Sigmoid colon (tissue), 7 donors: ENCODE data around the gene EPB41L1. TPM values are rescaled to one million over a fixed set of nuclear protein-coding genes. Genes with fewer than 3 reads are reported as not detected.

ENCODE experiments used
- DNase-seq: peaks from one replicate; pipeline ENCODE4 v3.0.0-alpha.2; 2019
- H3K27ac ChIP-seq, 4 donors: fragments of 200-600 bp; sonication (generic); one replicate each; pipeline ENCODE4 v1.5.1; 2016 to 2019; ENCODE audit warnings: mild to moderate bottlenecking in 1 of 4
- H3K27me3 ChIP-seq, 3 donors: fragments of 200-600 bp; sonication (generic); one replicate each; pipeline ENCODE4 v1.5.1; 2019; ENCODE audit warnings: mild to moderate bottlenecking in 1 of 3
- H3K36me3 ChIP-seq, 4 donors: fragments of 200-600 bp; sonication (generic); one replicate each; pipeline ENCODE4 v1.5.1; 2016 to 2019
- H3K4me1 ChIP-seq, 4 donors: fragments of 200-600 bp; sonication (generic); one replicate each; pipeline ENCODE4 v1.5.1; 2017 to 2019
- H3K4me3 ChIP-seq, 4 donors: fragments of 200-600 bp; sonication (generic); one replicate each; pipeline ENCODE4 v1.5.1; 2017 to 2019; ENCODE audit warnings: mild to moderate bottlenecking in 2 of 4, moderate library complexity in 1 of 4
- H3K9me3 ChIP-seq, 4 donors: fragments of 200-600 bp in 3 of 4; sonication (generic) in 3 of 4; one replicate each; pipeline versions ENCODE4 v1.5.1 to v1.6.1; 2013 to 2019
- EP300 ChIP-seq, 4 donors: sonication (generic); formaldehyde crosslinking; IDR thresholded peaks; one replicate each; pipeline ENCODE4 v1.6.1; 2017; ENCODE audit warnings: antibody characterized with exemption in 4 of 4
- POLR2A ChIP-seq, 2 donors: fragments of 450-650 bp; IDR thresholded peaks; one replicate each; pipeline ENCODE4 v1.6.1; 2016; ENCODE audit warnings: antibody characterized with exemption in 2 of 2, mild to moderate bottlenecking in 2 of 2, moderate library complexity in 2 of 2
- POLR2AphosphoS5 ChIP-seq, 4 donors: sonication (generic); formaldehyde crosslinking; IDR thresholded peaks; one replicate each; pipeline ENCODE4 v1.6.1; 2017; ENCODE audit warnings: antibody characterized with exemption in 4 of 4
- WGBS, 2 donors: extraction: QIAGEN DNeasy Blood & Tissue Kit; methylation state at CpG; one replicate each; pipeline ENCODE4 v1.1.7; 2013; 5-methylcytosine and 5-hydroxymethylcytosine counted together
- intact Hi-C: fragments of 100-400 bp; cut with DNase I; formaldehyde crosslinking; loops from one replicate; pipeline ENCODE4 v1.15.1; 2023
- polyA plus RNA-seq, 3 donors: library from polyadenylated mRNA; stranded (reverse); fragments of 200-250 nt; gene quantifications; one replicate each; pipeline ENCODE4 v1.2.3, GENCODE V29; 2013
- total RNA-seq, 4 donors: library from RNA; depleted of rRNA; stranded (reverse); fragments of >200 nt; gene quantifications; one replicate each; pipeline ENCODE4 v1.1.0, GENCODE V29; 2016
- TF ChIP-seq, protein P1 (sequence below), 4 experiments: fragments of 450-650 bp in 3 of 4; fragments of 200-600 bp in 1 of 4; IDR thresholded peaks; one replicate each; pipeline ENCODE4 v1.5.1; 2016 to 2019; ENCODE audit warnings: antibody characterized with exemption in 4 of 4, mild to moderate bottlenecking in 3 of 4, moderate library complexity in 2 of 4
- donor health status: healthy with polysubstance abuse.
- donor health status: Bipolar disorder and iron deficiency.
- donor health status: healthy.

The EPB41L1 gene
- total and polyA plus RNA-seq, 7 donors, result 14.1 to 61.8 (median 19.3) TPM

GRCh38 chr20:36251426-36251825 lies 96.9 kb downstream of the EPB41L1 start:
- TF ChIP-seq POLR2AphosphoS5 (IDR thresholded peaks at IDR 0.05) (no peak), POLR2A (IDR thresholded peaks at IDR 0.05) (no peak), EP300 (IDR thresholded peaks at IDR 0.05) (no peak)
- TF ChIP-seq, protein P1, sequence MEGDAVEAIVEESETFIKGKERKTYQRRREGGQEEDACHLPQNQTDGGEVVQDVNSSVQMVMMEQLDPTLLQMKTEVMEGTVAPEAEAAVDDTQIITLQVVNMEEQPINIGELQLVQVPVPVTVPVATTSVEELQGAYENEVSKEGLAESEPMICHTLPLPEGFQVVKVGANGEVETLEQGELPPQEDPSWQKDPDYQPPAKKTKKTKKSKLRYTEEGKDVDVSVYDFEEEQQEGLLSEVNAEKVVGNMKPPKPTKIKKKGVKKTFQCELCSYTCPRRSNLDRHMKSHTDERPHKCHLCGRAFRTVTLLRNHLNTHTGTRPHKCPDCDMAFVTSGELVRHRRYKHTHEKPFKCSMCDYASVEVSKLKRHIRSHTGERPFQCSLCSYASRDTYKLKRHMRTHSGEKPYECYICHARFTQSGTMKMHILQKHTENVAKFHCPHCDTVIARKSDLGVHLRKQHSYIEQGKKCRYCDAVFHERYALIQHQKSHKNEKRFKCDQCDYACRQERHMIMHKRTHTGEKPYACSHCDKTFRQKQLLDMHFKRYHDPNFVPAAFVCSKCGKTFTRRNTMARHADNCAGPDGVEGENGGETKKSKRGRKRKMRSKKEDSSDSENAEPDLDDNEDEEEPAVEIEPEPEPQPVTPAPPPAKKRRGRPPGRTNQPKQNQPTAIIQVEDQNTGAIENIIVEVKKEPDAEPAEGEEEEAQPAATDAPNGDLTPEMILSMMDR (IDR thresholded peaks at IDR 0.05), result no peak
- no peaks in the 10 kb centered on the region for H3K27me3 ChIP-seq
- intact Hi-C loops, result no loop called here
- peak; percentile 2 for DNase-seq
- no peaks in the 10 kb centered on the region for H3K4me1 ChIP-seq
- 95 to 96% methylated on average over 5 of the region's 5 CpGs for WGBS, 2 donors
- H3K36me3 ChIP-seq, result peaks cover 16 to 81% (median 21%) of the 10 kb centered on the region in 4 donors
- no peak overlapping the region for H3K27ac ChIP-seq
- H3K4me3 ChIP-seq, result no peak overlapping the region
- no peaks in the 10 kb centered on the region for H3K9me3 ChIP-seq

DNA sequence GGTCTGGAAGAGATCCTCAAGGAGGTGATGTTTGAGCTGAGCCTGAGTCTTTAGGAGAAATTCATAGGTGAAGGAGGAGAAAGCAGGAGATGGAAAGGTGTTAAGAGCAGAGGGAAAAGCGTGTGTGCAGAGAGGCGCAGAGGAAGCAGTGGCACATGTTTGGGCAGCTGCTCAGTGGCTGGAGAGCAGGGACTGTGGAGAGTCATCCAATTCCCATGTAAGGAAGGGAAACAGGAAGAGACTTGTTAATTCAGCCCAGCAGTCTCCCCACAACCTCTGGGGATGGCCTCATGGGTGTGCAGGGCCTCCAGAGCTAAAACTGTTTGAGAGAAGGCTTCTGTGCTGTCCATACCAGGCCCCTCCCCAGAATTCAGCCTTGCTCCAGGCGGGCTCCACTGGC lies 98.0 kb downstream of the EPB41L1 start:
- WGBS, 2 donors, result 96 to 99% methylated on average over 3 of the region's 3 CpGs
- no peaks in the 10 kb centered on the region for H3K27me3 ChIP-seq
- H3K36me3 ChIP-seq, result peaks cover 7 to 78% (median 19%) of the 10 kb centered on the region in 4 donors
- H3K27ac ChIP-seq, result no peak overlapping the region
- H3K4me1 ChIP-seq, result no peaks in the 10 kb centered on the region
- no peak overlapping the region for H3K4me3 ChIP-seq
- no peaks in the 10 kb centered on the region for H3K9me3 ChIP-seq
- intact Hi-C loops, result no loop called here
- DNase-seq, result peak; percentile 28
- TF ChIP-seq, protein P1 (IDR thresholded peaks at IDR 0.05), result no peak
- no peak for TF ChIP-seq EP300 (IDR thresholded peaks at IDR 0.05)

- Histone ChIP-seq H3K4me3 (no peak overlapping the region), H3K27me3 (no peaks in the 10 kb centered on the region), H3K36me3 (peaks cover 7 to 72% (median 18%) of the 10 kb centered on the region in 4 donors), H3K4me1 (no peaks in the 10 kb centered on the region), H3K27ac (no peak overlapping the region), H3K9me3 (no peaks in the 10 kb centered on the region)
- intact Hi-C loops, result no loop called here
- peak; percentile 38 for DNase-seq
- 96 to 97% methylated on average over 9 of the region's 9 CpGs for WGBS, 2 donors
- TF ChIP-seq, protein P1 (IDR thresholded peaks at IDR 0.05), result no peak
- TF ChIP-seq EP300 (IDR thresholded peaks at IDR 0.05), result no peak
- no peak for TF ChIP-seq POLR2AphosphoS5 (IDR thresholded peaks at IDR 0.05)
- TF ChIP-seq POLR2A (IDR thresholded peaks at IDR 0.05), result no peak
Observed at GRCh38 chr20:36253036-36253435, 98.5 kb downstream of the EPB41L1 start.

GRCh38 chr20:36254076-36254475 lies 99.5 kb downstream of the EPB41L1 start:
- Histone ChIP-seq H3K27me3 (no peaks in the 10 kb centered on the region), H3K4me1 (no peaks in the 10 kb centered on the region), H3K36me3 (peaks cover 7 to 62% (median 13%) of the 10 kb centered on the region in 4 donors), H3K4me3 (no peak overlapping the region), H3K9me3 (no peaks in the 10 kb centered on the region), H3K27ac (no peak overlapping the region)
- DNase-seq, result peak; percentile 21
- 77 to 90% methylated on average over 2 of the region's 2 CpGs for WGBS, 2 donors
- intact Hi-C loops, result no loop called here
- TF ChIP-seq, protein P1 (IDR thresholded peaks at IDR 0.05), result no peak
- TF ChIP-seq POLR2AphosphoS5 (IDR thresholded peaks at IDR 0.05), result no peak
- TF ChIP-seq POLR2A (IDR thresholded peaks at IDR 0.05), result no peak
- no peak for TF ChIP-seq EP300 (IDR thresholded peaks at IDR 0.05)

DNA sequence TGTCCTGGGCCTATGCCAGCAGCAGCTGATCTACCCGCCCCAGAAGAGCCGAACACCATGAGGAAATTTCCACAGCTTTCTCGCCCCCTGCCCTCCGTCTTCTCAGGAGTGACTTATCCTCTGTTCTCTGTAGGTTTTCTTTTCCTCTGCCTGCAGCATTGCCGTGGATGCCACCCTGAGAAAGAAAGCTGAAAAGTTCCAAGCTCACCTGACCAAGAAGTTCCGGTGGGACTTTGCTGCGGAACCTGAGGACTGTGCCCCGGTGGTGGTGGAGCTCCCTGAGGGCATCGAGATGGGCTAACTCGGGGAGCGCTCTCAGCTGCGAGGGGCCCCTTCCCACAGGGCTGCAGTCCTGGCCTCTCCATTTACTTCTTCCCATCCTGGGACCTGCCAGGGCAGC lies 100.9 kb downstream of the EPB41L1 start:
- intact Hi-C loops, result no loop called here
- Histone ChIP-seq H3K4me1 (no peaks in the 10 kb centered on the region), H3K4me3 (no peak overlapping the region), H3K9me3 (no peaks in the 10 kb centered on the region), H3K27ac (no peak overlapping the region), H3K27me3 (no peaks in the 10 kb centered on the region), H3K36me3 (peaks cover 7 to 48% (median 13%) of the 10 kb centered on the region in 4 donors)
- 96 to 98% methylated on average over 12 of the region's 12 CpGs for WGBS, 2 donors
- TF ChIP-seq, protein P1 (IDR thresholded peaks at IDR 0.05), result no peak
- no peak for TF ChIP-seq EP300 (IDR thresholded peaks at IDR 0.05)
- no peak for TF ChIP-seq POLR2A (IDR thresholded peaks at IDR 0.05)
- TF ChIP-seq POLR2AphosphoS5 (IDR thresholded peaks at IDR 0.05), result no peak
- DNase-seq, result peak; percentile 47
